RWPE1 (cell line): ENCODE data around the gene PSMD8.

ENCODE experiments used
- CTCF ChIA-PET: fragments of 350-600 bp; sonication (Branson Sonifier 250); formaldehyde crosslinking; extraction: SDS; loops from one replicate; lab custom pipeline; 2021; lab: Yijun Ruan, JAX
- POLR2A ChIA-PET: fragments of 400-600 bp; formaldehyde crosslinking; extraction: SDS; loops from one replicate; lab custom pipeline; 2020; ENCODE audit warnings: antibody characterized with exemption; ENCODE audit not compliant: low non-redundant PET; lab: Yijun Ruan, JAX
- DNase-seq: peaks from one replicate; pipeline ENCODE4 v3.0.0; 2012; ENCODE audit warnings: low spot score
- H3K27ac ChIP-seq: fragments of 450-650 bp; 2 replicates; pipeline ENCODE4 v1.5.1; 2017
- TF ChIP-seq, protein P1 (sequence below): fragments of 450-650 bp; conservative IDR thresholded peaks from 2 replicates; pipeline ENCODE4 v1.5.1; 2017; ENCODE audit warnings: low read depth, mild to moderate bottlenecking

Gene PSMD8

DNA sequence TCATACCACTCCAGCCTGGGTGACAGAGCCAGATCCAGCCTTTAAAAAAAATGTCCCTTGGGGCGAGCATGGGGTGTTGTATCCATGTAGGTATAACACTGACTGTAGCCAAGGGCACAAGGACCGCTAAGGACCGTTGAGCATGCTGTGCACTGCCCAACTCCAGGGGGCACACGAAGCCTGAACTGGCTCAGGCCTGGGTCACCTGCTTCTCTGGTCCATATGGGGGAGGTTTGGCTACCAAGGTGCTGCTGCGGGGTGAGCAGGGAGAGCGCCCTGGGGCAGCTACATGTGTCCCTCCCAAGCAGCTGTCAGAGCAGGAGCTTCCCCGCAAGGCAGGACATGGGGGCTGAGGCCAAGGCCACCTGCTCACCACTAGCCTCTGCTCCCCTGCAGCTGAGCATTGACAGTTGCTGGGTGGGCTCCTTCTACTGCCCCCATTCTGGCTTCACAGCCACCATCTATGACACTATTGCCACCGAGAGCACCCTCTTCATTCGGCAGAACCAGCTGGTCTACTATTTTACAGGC is 22.4 kb upstream of the PSMD8 start:
- DNase-seq: no peak
- H3K27ac ChIP-seq: no peak overlapping the region
- TF ChIP-seq, protein P1, sequence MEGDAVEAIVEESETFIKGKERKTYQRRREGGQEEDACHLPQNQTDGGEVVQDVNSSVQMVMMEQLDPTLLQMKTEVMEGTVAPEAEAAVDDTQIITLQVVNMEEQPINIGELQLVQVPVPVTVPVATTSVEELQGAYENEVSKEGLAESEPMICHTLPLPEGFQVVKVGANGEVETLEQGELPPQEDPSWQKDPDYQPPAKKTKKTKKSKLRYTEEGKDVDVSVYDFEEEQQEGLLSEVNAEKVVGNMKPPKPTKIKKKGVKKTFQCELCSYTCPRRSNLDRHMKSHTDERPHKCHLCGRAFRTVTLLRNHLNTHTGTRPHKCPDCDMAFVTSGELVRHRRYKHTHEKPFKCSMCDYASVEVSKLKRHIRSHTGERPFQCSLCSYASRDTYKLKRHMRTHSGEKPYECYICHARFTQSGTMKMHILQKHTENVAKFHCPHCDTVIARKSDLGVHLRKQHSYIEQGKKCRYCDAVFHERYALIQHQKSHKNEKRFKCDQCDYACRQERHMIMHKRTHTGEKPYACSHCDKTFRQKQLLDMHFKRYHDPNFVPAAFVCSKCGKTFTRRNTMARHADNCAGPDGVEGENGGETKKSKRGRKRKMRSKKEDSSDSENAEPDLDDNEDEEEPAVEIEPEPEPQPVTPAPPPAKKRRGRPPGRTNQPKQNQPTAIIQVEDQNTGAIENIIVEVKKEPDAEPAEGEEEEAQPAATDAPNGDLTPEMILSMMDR: no peak
- ChIA-PET POLR2A (no interaction called here), CTCF (interaction anchor here (0.7 kb wide), 1 partner anchor 33 kb away, joined by 3 read pairs; no protein-coding TSS in a partner anchor)

GRCh38 chr19:38352611-38353010 is 21.8 kb upstream of the PSMD8 start:
- CTCF ChIA-PET: no interaction called here
- no peak overlapping the region for H3K27ac ChIP-seq
- DNase-seq: no peak
- TF ChIP-seq, protein P1: no peak
- POLR2A ChIA-PET: interaction anchor here (0.6 kb wide), 1 partner anchor 830 kb away, joined by 4 read pairs; no protein-coding TSS in a partner anchor

DNA sequence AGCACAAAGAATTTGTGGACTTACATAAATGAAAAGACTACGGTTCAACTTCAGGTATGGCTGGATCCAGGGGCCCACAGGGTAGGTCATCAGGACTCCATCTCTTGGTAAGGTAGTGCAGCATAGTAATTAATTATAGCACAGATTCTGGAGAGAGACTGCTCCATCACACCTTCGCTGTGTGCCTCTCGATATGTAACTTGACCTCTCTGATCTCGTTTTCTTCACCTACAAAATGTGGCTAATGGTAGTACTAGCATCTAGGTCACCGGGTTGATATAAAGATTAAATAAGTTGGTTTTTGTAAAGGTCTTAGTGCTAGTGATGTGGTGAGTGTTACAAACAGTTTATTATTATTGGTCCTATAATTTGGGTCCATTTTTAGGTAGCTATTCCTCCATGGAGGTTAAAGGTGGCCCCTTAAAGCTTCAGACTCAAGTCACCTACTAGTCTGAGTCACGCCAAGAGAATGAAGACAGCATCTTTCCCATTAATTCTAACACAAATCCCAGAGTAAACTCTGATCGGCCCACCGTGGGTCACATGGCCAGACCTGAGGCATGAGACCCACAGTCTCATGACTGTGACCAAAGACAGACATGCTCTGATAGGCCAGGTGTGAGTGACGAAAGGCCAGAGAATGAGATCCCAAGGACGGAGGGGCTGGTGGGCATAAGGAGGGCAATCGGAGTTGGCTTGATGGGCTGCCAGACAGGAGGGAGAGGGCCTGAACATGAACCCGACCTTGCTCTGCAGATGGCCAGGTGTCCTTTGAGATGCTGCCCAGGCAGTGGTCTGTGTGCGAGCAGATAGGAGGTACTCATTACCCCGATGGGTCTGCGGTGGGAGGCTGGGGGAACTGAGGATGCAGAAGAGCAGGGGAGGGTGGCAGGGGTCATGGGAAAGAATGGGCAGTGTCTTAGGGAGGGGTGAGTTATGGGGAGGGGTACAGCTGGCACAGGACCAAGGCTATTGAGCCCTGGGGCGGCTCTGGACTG is 18.3 kb upstream of the PSMD8 start:
- POLR2A ChIA-PET: interaction anchor here (0.7 kb wide), 1 partner anchor 324 kb away, joined by 3 read pairs; no protein-coding TSS in a partner anchor
- CTCF ChIA-PET: no interaction called here
- DNase-seq: no peak
- no peak overlapping the region for H3K27ac ChIP-seq
- TF ChIP-seq, protein P1: no peak

DNA sequence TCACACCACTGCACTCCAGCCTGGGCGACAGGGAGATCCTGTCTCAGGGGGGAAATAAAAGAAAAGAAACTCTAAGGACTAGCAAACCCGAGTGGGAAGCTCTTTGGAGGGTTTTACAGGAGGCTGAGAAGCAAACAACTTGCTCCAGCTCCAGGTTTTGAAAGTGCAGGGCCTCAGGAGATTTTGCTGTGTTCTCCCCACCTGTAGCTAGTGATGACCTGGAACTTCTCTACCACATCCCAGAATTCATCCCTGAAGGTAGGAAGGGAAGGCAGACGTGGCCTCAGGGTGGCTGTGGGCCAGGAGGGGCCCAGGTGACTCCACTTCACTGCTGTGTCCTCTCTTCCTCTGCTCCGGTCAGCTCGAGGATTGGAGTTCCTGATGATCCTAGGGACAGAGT is 16.3 kb upstream of the PSMD8 start:
- no peak overlapping the region for H3K27ac ChIP-seq
- DNase-seq: no peak
- ChIA-PET POLR2A (no interaction called here), CTCF (interaction anchor here (0.6 kb wide), 1 partner anchor 22 kb away, joined by 3 read pairs; no protein-coding TSS in a partner anchor)
- TF ChIP-seq, protein P1: no peak

GRCh38 chr19:38359242-38360021 is 14.9 kb upstream of the PSMD8 start:
- TF ChIP-seq, protein P1: no peak

DNA sequence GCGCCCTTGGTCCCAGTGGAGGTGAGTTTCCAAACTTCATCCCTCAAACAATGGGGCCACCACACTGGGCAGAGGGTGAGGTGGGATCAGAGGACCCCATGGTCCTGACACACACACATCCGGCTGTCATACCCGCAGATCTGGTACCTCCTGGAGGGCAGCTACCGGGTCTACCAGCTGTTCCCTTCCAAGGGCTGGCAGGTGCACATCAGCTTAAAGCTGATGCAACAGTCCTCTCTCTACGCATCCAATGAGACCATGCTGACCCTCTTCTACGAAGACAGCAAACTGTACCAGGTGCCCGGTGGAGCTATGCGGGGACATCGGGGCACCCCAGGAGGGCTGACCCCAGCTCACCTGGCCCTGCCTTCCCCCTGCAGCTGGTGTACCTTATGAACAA is 14.0 kb upstream of the PSMD8 start:
- POLR2A ChIA-PET: no interaction called here
- no peak overlapping the region for H3K27ac ChIP-seq
- DNase-seq: no peak
- CTCF ChIA-PET: no interaction called here
- TF ChIP-seq, protein P1: no peak

More at GRCh38 chr19:38359242-38360021, 14.9 kb upstream of the PSMD8 start:
- no peak for DNase-seq
- ChIA-PET POLR2A (interaction anchor here (0.6 kb wide), 1 partner anchor 104 kb away, joined by 3 read pairs; no protein-coding TSS in a partner anchor), CTCF (interaction anchor here (0.7 kb wide), 1 partner anchor 28 kb away, joined by 4 read pairs; the partner anchor contains the start of gene GGN)
- H3K27ac ChIP-seq: no peak overlapping the region
